K562 (cell line): ENCODE results near the gene CACNA1S. TPM values are rescaled to one million over a fixed set of nuclear protein-coding genes. Genes with fewer than 3 reads are reported as not detected.

Experiments
- ATAC-seq: fragments of 200-7000 bp; cut with Tn5 transposase; 3 replicates; pipeline ENCODE4 v1.9.1; 2020; ENCODE audit warnings: moderate library complexity
- BruUV-seq: library from RNA; stranded (reverse); fragments of 400-500 nt; replicated peaks from 2 replicates; lab custom pipeline; 2021; lab: Mats Ljungman, UMichigan
- CTCF ChIA-PET: fragments of 300-600 bp; formaldehyde crosslinking; extraction: SDS; loops from one replicate; lab custom pipeline; 2021; ENCODE audit warnings: low intra/inter-chr PET ratio; lab: Yijun Ruan, JAX
- POLR2A ChIA-PET: fragments of 300-600, 350-650 bp; sonication (Branson Sonifier 250); formaldehyde crosslinking; extraction: SDS; loops from one replicate; lab custom pipeline; 2021; ENCODE audit warnings: antibody characterized with exemption, inconsistent platforms; lab: Yijun Ruan, JAX
- DNase-seq, 4 experiments: peaks; one replicate each; pipeline versions ENCODE4 v3.0.0 to v3.0.0-alpha.2; 2011 to 2018; ENCODE audit warnings: low spot score in 3 of 4, mixed read lengths in 3 of 4; ENCODE audit errors: extremely low read depth in 1 of 4
- FAIRE-seq: peaks from 2 replicates; lab custom pipeline; 2011; peaks lifted over from hg19 to GRCh38; lab: Jason Lieb, UNC
- H2AFZ ChIP-seq: 2 replicates; pipeline ENCODE4 v1.6.0; 2011; ENCODE audit warnings: low read depth, low read length, control low read depth, inconsistent platforms
- H3K27ac ChIP-seq: fragments of 200-600 bp; 3 replicates; pipeline ENCODE4 v1.8.0; 2011; ENCODE audit warnings: low read depth, mild to moderate bottlenecking, control low read depth, inconsistent platforms, low read length, moderate library complexity, mixed read lengths; ENCODE audit errors: extremely low read depth
- H3K27me3 ChIP-seq, 2 experiments: fragments of 300-600 bp in 1 of 2; 2 replicates in 1 of 2; 3 replicates in 1 of 2; pipeline versions ENCODE4 v1.6.0 to v1.8.0; 2011; ENCODE audit warnings: inconsistent platforms in 2 of 2, low read length in 2 of 2, mild to moderate bottlenecking in 1 of 2, mixed read lengths in 1 of 2, moderate library complexity in 1 of 2; ENCODE audit not compliant: control insufficient read depth in 2 of 2, insufficient read depth in 2 of 2
- H3K36me3 ChIP-seq: fragments of 300-600 bp; 3 replicates; pipeline ENCODE4 v1.8.0; 2011; ENCODE audit warnings: mild to moderate bottlenecking, low read length, inconsistent platforms; ENCODE audit not compliant: control insufficient read depth, insufficient read depth
- H3K4me1 ChIP-seq, 2 experiments: fragments of 200-600 bp in 1 of 2; replicated peaks in 1 of 2; 2 replicates in 1 of 2; 3 replicates in 1 of 2; pipeline versions ENCODE4 v1.5.1 to v1.8.0; 2011; ENCODE audit warnings: inconsistent platforms in 2 of 2, low read length in 2 of 2, mild to moderate bottlenecking in 1 of 2, mixed read lengths in 1 of 2, moderate library complexity in 1 of 2; ENCODE audit not compliant: control insufficient read depth in 2 of 2, insufficient read depth in 2 of 2
- H3K4me2 ChIP-seq: 2 replicates; pipeline ENCODE4 v1.6.1; 2011; ENCODE audit warnings: low read length, control low read depth, inconsistent platforms, mixed read lengths; ENCODE audit not compliant: insufficient read depth
- H3K4me3 ChIP-seq: fragments of 200-600 bp; sonication (generic), shearing (Covaris generic); 2 replicates; pipeline ENCODE4 v1.5.1; 2016; ENCODE audit warnings: control low read depth, inconsistent platforms
- H3K79me2 ChIP-seq: fragments of 200-600 bp; 3 replicates; pipeline ENCODE4 v1.8.0; 2011; ENCODE audit warnings: low read length, inconsistent platforms; ENCODE audit not compliant: control insufficient read depth, insufficient read depth
- H3K9ac ChIP-seq, 2 experiments: 2 replicates each; pipeline versions ENCODE4 v1.6.0 to v1.6.1; 2011; ENCODE audit warnings: low read depth in 2 of 2, low read length in 2 of 2, control low read depth in 1 of 2, inconsistent platforms in 1 of 2, mild to moderate bottlenecking in 1 of 2, mixed read lengths in 1 of 2; ENCODE audit not compliant: insufficient read depth in 1 of 2
- H3K9me1 ChIP-seq: one replicate; pipeline ENCODE4 v1.6.0; 2011; ENCODE audit warnings: inconsistent platforms, mild to moderate bottlenecking, low read length, moderate library complexity; ENCODE audit not compliant: control insufficient read depth, insufficient read depth
- H3K9me3 ChIP-seq: replicated peaks from 2 replicates; pipeline ENCODE4 v1.5.1; 2011; ENCODE audit warnings: low read depth, low read length, inconsistent platforms; ENCODE audit not compliant: control insufficient read depth, insufficient read depth
- H4K20me1 ChIP-seq: replicated peaks from 2 replicates; pipeline ENCODE4 v1.6.1; 2011; ENCODE audit warnings: low read length, inconsistent platforms, mixed read lengths; ENCODE audit not compliant: control insufficient read depth, insufficient read depth
- GTF2A2 ChIP-seq: IDR thresholded peaks from 2 replicates; pipeline ENCODE4 v1.6.1; 2016; ENCODE audit warnings: mild to moderate bottlenecking, missing genetic modification characterization, missing compliant biosample characterization
- IRF2 ChIP-seq: sonication (generic); formaldehyde crosslinking; IDR thresholded peaks from 2 replicates; pipeline ENCODE4 v1.8.1; 2022; ENCODE audit warnings: mild to moderate bottlenecking, missing genetic modification reagents
- PHF8 ChIP-seq: fragments of 200-600 bp; sonication (generic); IDR thresholded peaks from 2 replicates; pipeline ENCODE4 v1.6.1; 2012; ENCODE audit warnings: mixed run types, mild to moderate bottlenecking, inconsistent platforms, low read length, moderate library complexity, borderline replicate concordance
- SNAPC5 ChIP-seq: fragments of 250-450 bp; sonication (Bioruptor Pico); IDR thresholded peaks from 2 replicates; pipeline ENCODE4 v1.8.0; 2021; ENCODE audit warnings: moderate library complexity, mild to moderate bottlenecking, inconsistent platforms
- YBX1 ChIP-seq: fragments of 450-650 bp; IDR thresholded peaks from 2 replicates; pipeline ENCODE4 v1.7.1; 2016; ENCODE audit warnings: mild to moderate bottlenecking
- ZBTB33 ChIP-seq: sonication (generic); formaldehyde crosslinking; IDR thresholded peaks from 2 replicates; pipeline ENCODE4 v1.8.1; 2023; ENCODE audit warnings: mild to moderate bottlenecking, missing genetic modification reagents
- ZBTB49 ChIP-seq: sonication (generic); formaldehyde crosslinking; IDR thresholded peaks from 2 replicates; pipeline ENCODE4 v1.8.0; 2022; ENCODE audit warnings: missing genetic modification reagents, mild to moderate bottlenecking, borderline replicate concordance
- ZNF217 ChIP-seq: sonication (generic); formaldehyde crosslinking; IDR thresholded peaks from 2 replicates; pipeline ENCODE4 v1.8.0; 2022; ENCODE audit warnings: mild to moderate bottlenecking, missing genetic modification reagents
- ZNF699 ChIP-seq: fragments of 250-450 bp; sonication (Bioruptor Pico); IDR thresholded peaks from 2 replicates; pipeline ENCODE4 v1.8.0; 2021; ENCODE audit warnings: mild to moderate bottlenecking, moderate library complexity; ENCODE audit not compliant: insufficient replicate concordance
- whole genome bisulfite sequencing: fragments of 100-300 bp; shearing (Covaris generic); methylation state at CpG from one replicate; pipeline ENCODE4 v1.1.6; 2016; ENCODE audit warnings: low coverage, mixed read lengths; ENCODE audit not compliant: insufficient coverage; ENCODE audit errors: missing lambda C conversion rate; 5-methylcytosine and 5-hydroxymethylcytosine counted together
- in situ Hi-C: fragments of 300-500 bp; cut with MboI; formaldehyde crosslinking; loops from 4 replicates; pipeline ENCODE4 v1.15.0; 2018; ENCODE audit warnings: inconsistent platforms, mixed read lengths
- intact Hi-C: fragments of 100-400 bp; cut with micrococcal nuclease; formaldehyde crosslinking; loops from 2 replicates; pipeline ENCODE4 v1.14.2; 2022
- polyA plus RNA-seq, 8 experiments: library from polyadenylated mRNA; depleted of rRNA in 4 of 8; stranded (reverse) in 5 of 8; unstranded in 3 of 8; fragments of >200 nt; fragmentation: Nextera tagmentation in 2 of 8; fragmentation: Illumina TruSeq in 1 of 8; extraction: Ambion mirVana in 2 of 8; extraction: Trizol in 1 of 8; gene quantifications; 2 replicates each; pipeline versions ENCODE4 v1.2.1 to v1.2.3, GENCODE V29; 2011 to 2014; ENCODE audit warnings: inconsistent platforms in 1 of 8, missing spikeins in 1 of 8
- total RNA-seq, 7 experiments: library from RNA; depleted of rRNA in 6 of 7; stranded (reverse); fragments of >200 nt in 6 of 7; fragmentation: Illumina TruSeq in 2 of 7; extraction: Trizol in 2 of 7; gene quantifications; 2 replicates each; pipeline versions ENCODE4 v1.2.1 to v1.2.3, GENCODE V29; 2011 to 2021; ENCODE audit warnings: low replicate concordance in 1 of 7

Gene CACNA1S
- total and polyA plus RNA-seq, 9 of the 15 experiments (the other 6 are each of a cell fraction or from before 2014, with no cell fraction given): not detected

GRCh38 chr1:201116091-201116490, 3.9 kb upstream of the CACNA1S start (continued):
- no peak for TF ChIP-seq ZBTB49 (CRISPR knock-in tag)
- TF ChIP-seq ZBTB33 (CRISPR knock-in tag): no peak
- no peak for TF ChIP-seq YBX1

- in situ Hi-C loops (no loop called here), intact Hi-C loops (loop anchor here (10.0 kb wide), 1 partner anchor 71 kb away; no protein-coding TSS in a partner anchor)
- BruUV-seq: no TSS peak
- peaks cover 20 to 50% of the 10 kb centered on the region in 2 experiments; a peak in 4 of 5 replicates for H3K27me3 ChIP-seq
- no peak overlapping the region for H3K4me3 ChIP-seq
- peaks cover 0 to 7% of the 10 kb centered on the region in 2 experiments; a peak in 2 of 5 replicates for H3K4me1 ChIP-seq
- DNase-seq (no peak), FAIRE-seq (no peak), ATAC-seq (no peak)
- POLR2A ChIA-PET: interaction anchor here (1.1 kb wide), 1 partner anchor 29 kb away, joined by 5 read pairs; no protein-coding TSS in a partner anchor
- CTCF ChIA-PET: no interaction called here
- no peaks in the 10 kb centered on the region for H3K36me3 ChIP-seq
- no peaks in the 10 kb centered on the region for H3K9me1 ChIP-seq
- no peak overlapping the region for H2AFZ ChIP-seq
- H4K20me1 ChIP-seq: peaks cover 8% of the 10 kb centered on the region; the same call in 1 of the 2 replicates
- no peaks in the 10 kb centered on the region for H3K9me3 ChIP-seq
- no peaks in the 10 kb centered on the region for H3K79me2 ChIP-seq
- no peak overlapping the region for H3K4me2 ChIP-seq
- 45% methylated on average over 22 of the region's 25 CpGs for WGBS
- H3K27ac ChIP-seq: no peak overlapping the region
- no peak overlapping the region for H3K9ac ChIP-seq
- TF ChIP-seq SNAPC5 (CRISPR knock-in tag) (no peak), ZNF699 (CRISPR knock-in tag) (no peak), ZNF217 (no peak), PHF8 (no peak), GTF2A2 (tag) (no peak), IRF2 (no peak)
Measured at GRCh38 chr1:201115390-201115937, 3.2 kb upstream of the CACNA1S start.
